K562 (cell line): ENCODE measurements around the gene TXNRD2. TPM values are rescaled to one million over a fixed set of nuclear protein-coding genes. Genes with fewer than 3 reads are reported as not detected.

ENCODE experiments used
- ARID1B ChIP-seq: fragments of 450-650 bp; IDR thresholded peaks from 2 replicates; pipeline ENCODE4 v1.6.1; 2016; ENCODE audit warnings: antibody characterized with exemption, mild to moderate bottlenecking, inconsistent platforms
- EP300 ChIP-seq: IDR thresholded peaks from 2 replicates; pipeline ENCODE4 v1.6.1; 2012; ENCODE audit warnings: low read length, improper control_type of control experiment
- ETS2 ChIP-seq: IDR thresholded peaks from 2 replicates; pipeline ENCODE4 v1.6.1; 2016; ENCODE audit warnings: borderline replicate concordance, missing genetic modification characterization, mild to moderate bottlenecking, moderate library complexity, missing compliant biosample characterization; ENCODE audit not compliant: poor library complexity, severe bottlenecking
- EWSR1 ChIP-seq: fragments of 450-650 bp; IDR thresholded peaks from 2 replicates; pipeline ENCODE4 v1.6.1; 2018; ENCODE audit warnings: borderline replicate concordance, mild to moderate bottlenecking, low read depth, moderate library complexity; ENCODE audit not compliant: partially characterized antibody
- GMEB1 ChIP-seq: fragments of 250-450 bp; sonication (Bioruptor Pico); IDR thresholded peaks from 2 replicates; pipeline ENCODE4 v1.4.0; 2020; ENCODE audit warnings: mild to moderate bottlenecking
- HBP1 ChIP-seq: fragments of 450-650 bp; formaldehyde crosslinking; IDR thresholded peaks from 2 replicates; pipeline ENCODE4 v1.4.0; 2022; ENCODE audit warnings: missing genetic modification characterization
- JUN ChIP-seq, 2 experiments: sonication (generic) in 1 of 2; formaldehyde crosslinking in 1 of 2; IDR thresholded peaks; 2 replicates each; pipeline versions ENCODE4 v1.6.1 to v1.8.0; 2012 to 2022; ENCODE audit warnings: borderline replicate concordance in 2 of 2, mild to moderate bottlenecking in 2 of 2, improper control_type of control experiment in 1 of 2, low read depth in 1 of 2, low read length in 1 of 2, missing genetic modification reagents in 1 of 2
- NR2F6 ChIP-seq: fragments of 450-650 bp; formaldehyde crosslinking; IDR thresholded peaks from 2 replicates; pipeline ENCODE4 v1.4.0; 2020; ENCODE audit warnings: mild to moderate bottlenecking
- NUFIP1 ChIP-seq: fragments of 450-650 bp; IDR thresholded peaks from 2 replicates; pipeline ENCODE4 v1.6.1; 2018; ENCODE audit not compliant: partially characterized antibody
- SMAD1 ChIP-seq: fragments of 150-350 bp; IDR thresholded peaks from 2 replicates; pipeline ENCODE4 v1.6.1; 2014; ENCODE audit warnings: low read length, low read depth; ENCODE audit not compliant: partially characterized antibody
- TEAD1 ChIP-seq, 2 experiments: fragments of 450-650 bp in 1 of 2; sonication (generic) in 1 of 2; formaldehyde crosslinking; IDR thresholded peaks; 2 replicates each; pipeline versions ENCODE4 v1.4.0 to v1.8.0; 2020 to 2022; ENCODE audit warnings: mild to moderate bottlenecking in 2 of 2, missing genetic modification reagents in 1 of 2
- ZBTB49 ChIP-seq: sonication (generic); formaldehyde crosslinking; IDR thresholded peaks from 2 replicates; pipeline ENCODE4 v1.8.0; 2022; ENCODE audit warnings: missing genetic modification reagents, mild to moderate bottlenecking, borderline replicate concordance
- ZNF140 ChIP-seq: fragments of 250-450 bp; sonication (Bioruptor Pico); IDR thresholded peaks from 2 replicates; pipeline ENCODE4 v1.8.0; 2021; ENCODE audit warnings: moderate library complexity, mild to moderate bottlenecking, inconsistent platforms
- ZNF197 ChIP-seq: fragments of 200-800 bp; sonication (Bioruptor generic); IDR thresholded peaks from 2 replicates; pipeline ENCODE4 v1.6.1; 2016; ENCODE audit warnings: low read depth, missing genetic modification characterization, missing compliant biosample characterization
- ZNF561 ChIP-seq: fragments of 450-650 bp; formaldehyde crosslinking; conservative IDR thresholded peaks from 2 replicates; pipeline ENCODE4 v1.4.0; 2020; ENCODE audit warnings: mild to moderate bottlenecking, moderate library complexity
- polyA plus RNA-seq, 8 experiments: library from polyadenylated mRNA; depleted of rRNA in 4 of 8; stranded (reverse) in 5 of 8; unstranded in 3 of 8; fragments of >200 nt; fragmentation: Nextera tagmentation in 2 of 8; fragmentation: Illumina TruSeq in 1 of 8; extraction: Ambion mirVana in 2 of 8; extraction: Trizol in 1 of 8; gene quantifications; 2 replicates each; pipeline versions ENCODE4 v1.2.1 to v1.2.3, GENCODE V29; 2011 to 2014; ENCODE audit warnings: inconsistent platforms in 1 of 8, missing spikeins in 1 of 8
- total RNA-seq, 7 experiments: library from RNA; depleted of rRNA in 6 of 7; stranded (reverse); fragments of >200 nt in 6 of 7; fragmentation: Illumina TruSeq in 2 of 7; extraction: Trizol in 2 of 7; gene quantifications; 2 replicates each; pipeline versions ENCODE4 v1.2.1 to v1.2.3, GENCODE V29; 2011 to 2021; ENCODE audit warnings: low replicate concordance in 1 of 7

The TXNRD2 gene
- total and polyA plus RNA-seq, 9 of the 15 experiments (the other 6 are each of a cell fraction or from before 2014, with no cell fraction given): 3.3 to 80.2 (median 49.4) TPM

GRCh38 chr22:19854778-19855503, 86.7 kb downstream of the TXNRD2 start, which contains the start of the genes GNB1L and RTL10 (continued):
- TF ChIP-seq JUN (IDR thresholded peaks at IDR 0.05; ENCODE audit: borderline replicate concordance, low read depth, low read length): peak; percentile 90
- no peak for TF ChIP-seq JUN (CRISPR knock-in tag; IDR thresholded peaks at IDR 0.05; ENCODE audit: borderline replicate concordance)
- peak; percentile 57 for TF ChIP-seq EP300
- TF ChIP-seq ZBTB49 (CRISPR knock-in tag): no peak
- TF ChIP-seq ZNF140 (CRISPR knock-in tag): no peak
- peak; percentile 92 for TF ChIP-seq SMAD1
- no peak for TF ChIP-seq EWSR1
- TF ChIP-seq GMEB1: peak; percentile 100
- no peak for TF ChIP-seq ZNF197 (CRISPR knock-in tag)
- TF ChIP-seq ZNF561: 0 out of 2 replicates have a peak, but pooled peaks have one; percentile 8
- no peak for TF ChIP-seq NUFIP1
- peak; percentile 24; the same call in 1 of the 2 replicates for TF ChIP-seq NR2F6 (CRISPR knock-in tag)
- TF ChIP-seq ARID1B: no peak
- peak; percentile 86 for TF ChIP-seq HBP1 (CRISPR knock-in tag)
- TF ChIP-seq TEAD1 (CRISPR knock-in tag; IDR thresholded peaks at IDR 0.05): peak in 1 of 2 experiments; percentile 55; a peak in 2 of 4 replicates
- peak; percentile 87 for TF ChIP-seq ETS2 (tag)
